Peyer's patch (tissue), 4 donors: Measurements from ENCODE around the gene IGFN1. TPM values are rescaled to one million over a fixed set of nuclear protein-coding genes. Genes with fewer than 3 reads are reported as not detected.
"Not testable (repeated sequence)": the region's sequence is repeated elsewhere in the genome, so short reads cannot be mapped to it uniquely, and the experiment has no call there.

ENCODE experiments used
- DNase-seq, 3 donors: peaks; one replicate each; pipeline ENCODE4 v3.0.0-alpha.2; 2017 to 2019
- H3K27ac ChIP-seq, 4 donors: fragments of 200-600 bp; sonication (generic); one replicate each; pipeline ENCODE4 v1.5.1; 2016 to 2019
- H3K27me3 ChIP-seq, 2 donors: fragments of 200-600 bp; sonication (generic); one replicate each; pipeline ENCODE4 v1.5.1; 2019
- H3K36me3 ChIP-seq, 3 donors: fragments of 200-600 bp; sonication (generic); one replicate each; pipeline ENCODE4 v1.5.1; 2016 to 2019
- H3K4me1 ChIP-seq, 4 donors: fragments of 200-600 bp; sonication (generic); one replicate each; pipeline ENCODE4 v1.5.1; 2016 to 2019
- H3K4me3 ChIP-seq, 4 donors: fragments of 200-600 bp; sonication (generic); 1 replicate in 3 of 4; 2 replicates in 1 of 4; pipeline ENCODE4 v1.5.1; 2016 to 2019; ENCODE audit warnings: mild to moderate bottlenecking in 1 of 4
- H3K9me3 ChIP-seq, 4 donors: fragments of 200-600 bp; sonication (generic); one replicate each; pipeline ENCODE4 v1.5.1; 2016 to 2019; ENCODE audit warnings: mild to moderate bottlenecking in 1 of 4
- CTCF ChIP-seq, 6 experiments: fragments of 450-650 bp in 4 of 6; fragments of 200-600 bp in 2 of 6; sonication (generic) in 1 of 6; IDR thresholded peaks; one replicate each; pipeline ENCODE4 v1.5.1; 2017 to 2019; ENCODE audit warnings: antibody characterized with exemption in 6 of 6, mild to moderate bottlenecking in 3 of 6, moderate library complexity in 1 of 6
- POLR2A ChIP-seq, 2 donors: fragments of 450-650 bp; IDR thresholded peaks; one replicate each; pipeline ENCODE4 v1.5.1; 2017; ENCODE audit warnings: antibody characterized with exemption in 2 of 2, mild to moderate bottlenecking in 2 of 2, moderate library complexity in 2 of 2
- total RNA-seq, 4 donors: library from RNA; depleted of rRNA; stranded (reverse); fragments of >200 nt; gene quantifications; one replicate each; pipeline ENCODE4 v1.1.0, GENCODE V29; 2016

Gene IGFN1
- total RNA-seq, 4 donors from 2014 or later: not detected

DNA sequence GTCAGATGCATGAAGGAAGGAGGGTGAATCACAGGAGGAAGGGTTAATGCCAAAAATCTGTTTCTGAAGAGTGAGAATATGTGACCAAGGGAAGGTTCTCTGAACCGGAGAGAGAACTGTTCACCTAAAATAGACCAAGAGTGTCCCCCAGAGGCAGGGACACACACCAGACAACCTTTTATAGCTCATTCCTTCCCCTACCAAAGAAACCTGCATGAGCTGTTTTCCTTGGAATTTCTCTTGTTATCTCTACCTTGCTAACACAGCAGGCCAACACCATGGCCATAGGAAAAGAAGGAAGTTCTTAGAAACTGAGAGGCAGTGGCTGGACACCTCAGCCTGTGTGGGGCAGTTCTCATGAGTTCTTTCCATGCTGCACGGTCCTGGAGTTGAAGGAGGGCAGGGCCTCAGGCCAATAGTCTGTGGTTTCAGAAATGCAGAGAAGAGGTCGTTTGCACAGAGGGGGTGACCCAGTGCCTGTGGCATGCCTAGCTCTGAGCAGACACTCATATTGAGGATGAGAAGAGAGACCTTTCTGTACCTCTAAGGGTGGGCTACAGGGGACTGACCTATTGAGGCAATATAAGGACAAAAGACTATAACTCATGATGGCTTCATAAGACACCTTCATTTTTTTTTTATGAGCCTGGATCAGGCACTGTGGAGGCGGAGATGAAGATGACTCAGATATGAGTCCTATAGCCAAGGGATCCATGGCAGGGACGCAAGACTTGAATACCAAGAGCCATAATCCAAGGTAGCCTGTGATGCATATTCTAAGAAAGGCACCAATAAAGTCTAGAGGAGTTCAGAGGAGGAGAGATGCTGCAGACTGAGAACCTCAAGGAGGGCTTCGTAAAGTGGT is 39.4 kb downstream of the IGFN1 start:
- no peaks in the 10 kb centered on the region for H3K36me3 ChIP-seq
- no peak overlapping the region for H3K4me3 ChIP-seq
- peak in 1 of 3 donors; percentile 33 for DNase-seq
- no peaks in the 10 kb centered on the region for H3K27me3 ChIP-seq
- H3K27ac ChIP-seq: no peak overlapping the region
- H3K9me3 ChIP-seq: no peaks in the 10 kb centered on the region
- TF ChIP-seq CTCF (IDR thresholded peaks at IDR 0.05): no peak
- no peak for TF ChIP-seq POLR2A (IDR thresholded peaks at IDR 0.05)
- no peaks in the 10 kb centered on the region for H3K4me1 ChIP-seq

DNA sequence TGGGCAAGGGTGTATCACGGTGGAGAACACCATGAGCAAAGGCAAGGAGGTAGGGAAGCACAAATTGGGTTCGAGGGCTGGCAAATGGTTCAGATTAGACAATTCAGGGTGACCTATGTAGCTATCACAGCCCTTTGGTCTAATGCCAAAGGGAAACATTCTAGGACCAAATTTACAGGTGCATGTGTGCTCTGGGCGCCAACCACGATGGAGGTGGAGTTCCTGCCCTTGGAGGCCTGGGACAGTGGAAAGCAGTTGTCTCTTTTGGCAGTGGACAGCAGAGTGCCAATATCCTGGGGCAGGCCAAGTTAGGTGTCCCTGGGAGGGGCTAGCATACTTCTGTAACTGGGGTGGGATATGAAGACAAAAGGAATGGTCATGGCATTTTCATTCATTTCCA is 40.1 kb downstream of the IGFN1 start:
- TF ChIP-seq CTCF (IDR thresholded peaks at IDR 0.05) (no peak), POLR2A (IDR thresholded peaks at IDR 0.05) (no peak)
- no peaks in the 10 kb centered on the region for H3K36me3 ChIP-seq
- no peaks in the 10 kb centered on the region for H3K27me3 ChIP-seq
- H3K9me3 ChIP-seq: no peaks in the 10 kb centered on the region
- no peak overlapping the region for H3K27ac ChIP-seq
- H3K4me1 ChIP-seq: no peaks in the 10 kb centered on the region
- no peak overlapping the region for H3K4me3 ChIP-seq
- peak in 1 of 3 donors; percentile 19 for DNase-seq

DNA sequence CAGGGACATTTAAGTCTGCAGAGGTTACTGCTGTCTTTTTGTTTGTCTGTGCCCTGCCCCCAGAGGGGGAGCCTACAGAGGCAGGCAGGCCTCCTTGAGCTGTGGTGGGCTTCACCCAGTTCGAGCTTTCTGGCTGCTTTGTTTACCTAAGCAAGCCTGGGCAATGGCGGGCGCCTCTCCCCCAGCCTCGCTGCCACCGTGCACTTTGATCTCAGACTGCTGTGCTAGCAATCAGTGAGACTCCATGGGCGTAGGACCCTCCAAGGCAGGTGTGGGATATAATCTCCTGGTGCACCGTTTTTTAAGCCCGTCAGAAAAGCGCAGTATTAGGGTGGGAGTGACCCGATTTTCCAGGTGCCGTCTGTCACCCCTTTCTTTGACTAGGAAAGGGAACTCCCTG is 49.0 kb downstream of the IGFN1 start:
- H3K4me3 ChIP-seq, H3K27me3 ChIP-seq, H3K4me1 ChIP-seq, H3K9me3 ChIP-seq, H3K27ac ChIP-seq, H3K36me3 ChIP-seq: not testable (repeated sequence)
- peak in 1 of 3 donors; percentile 19 for DNase-seq

GRCh38 chr1:201240171-201240570 is 49.5 kb downstream of the IGFN1 start:
- TF ChIP-seq POLR2A (IDR thresholded peaks at IDR 0.05) (no peak), CTCF (IDR thresholded peaks at IDR 0.05) (no peak)
- Histone ChIP-seq H3K36me3 (no peaks in the 10 kb centered on the region), H3K4me1 (no peaks in the 10 kb centered on the region), H3K4me3 (no peak overlapping the region), H3K27ac (no peak overlapping the region), H3K27me3 (no peaks in the 10 kb centered on the region), H3K9me3 (no peaks in the 10 kb centered on the region)
- no peak for DNase-seq

DNA sequence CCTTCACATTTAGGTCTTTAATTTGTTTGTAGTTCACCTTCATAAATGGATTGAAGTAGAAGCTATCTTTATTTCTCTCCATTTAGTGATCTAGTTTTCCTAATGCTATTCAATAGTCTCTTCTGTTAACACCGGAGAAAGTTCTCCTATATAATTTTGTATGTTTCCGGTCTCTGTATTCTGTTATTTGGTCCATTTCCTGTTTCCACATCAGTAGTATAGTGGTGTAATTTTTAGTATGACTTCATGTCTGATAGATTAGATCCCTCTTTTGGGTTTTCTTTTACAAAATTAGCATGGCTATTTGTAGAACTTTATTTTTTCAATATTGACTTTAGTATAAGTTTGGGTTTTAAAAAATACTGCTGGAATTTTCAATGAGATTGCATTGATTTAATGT is 51.1 kb downstream of the IGFN1 start:
- Histone ChIP-seq H3K27ac (no peak overlapping the region), H3K4me3 (no peak overlapping the region), H3K4me1 (no peaks in the 10 kb centered on the region), H3K36me3 (no peaks in the 10 kb centered on the region), H3K27me3 (no peaks in the 10 kb centered on the region), H3K9me3 (no peaks in the 10 kb centered on the region)
- DNase-seq: no peak
- no peak for TF ChIP-seq CTCF (IDR thresholded peaks at IDR 0.05)
- no peak for TF ChIP-seq POLR2A (IDR thresholded peaks at IDR 0.05)

DNA sequence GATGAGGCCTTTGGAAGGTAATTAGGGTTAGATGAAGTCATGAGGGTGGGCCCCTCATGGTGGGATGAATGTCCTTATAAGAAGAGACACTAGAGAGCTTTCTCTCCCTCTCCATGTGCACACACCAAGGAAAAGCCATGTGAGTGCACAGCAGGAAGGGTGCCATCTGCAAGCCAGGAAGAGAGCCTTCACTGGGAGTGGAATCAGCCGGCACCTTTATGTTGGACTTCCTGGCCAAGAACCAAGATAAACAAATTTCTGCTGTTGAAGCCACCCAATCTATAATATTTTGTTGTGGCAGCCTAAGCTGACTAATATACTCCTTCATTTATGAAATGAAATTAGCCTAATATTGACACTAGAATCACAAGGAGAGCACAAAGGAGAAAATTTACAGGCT is 54.5 kb downstream of the IGFN1 start:
- H3K27me3 ChIP-seq: no peaks in the 10 kb centered on the region
- H3K4me1 ChIP-seq: no peaks in the 10 kb centered on the region
- no peak for DNase-seq
- no peaks in the 10 kb centered on the region for H3K36me3 ChIP-seq
- no peak overlapping the region for H3K4me3 ChIP-seq
- no peaks in the 10 kb centered on the region for H3K9me3 ChIP-seq
- H3K27ac ChIP-seq: no peak overlapping the region
- TF ChIP-seq CTCF (IDR thresholded peaks at IDR 0.05): no peak
- no peak for TF ChIP-seq POLR2A (IDR thresholded peaks at IDR 0.05)
